PC-9 (cell line): ENCODE data around the gene CCR5AS.
"Not testable (repeated sequence)": the region's sequence is repeated elsewhere in the genome, so short reads cannot be mapped to it uniquely, and the experiment has no call there.

Source experiments
- BruUV-seq: library from RNA; stranded (reverse); fragments of 400-500 nt; replicated peaks from 2 replicates; lab custom pipeline; 2021; lab: Mats Ljungman, UMichigan
- CTCF ChIA-PET: fragments of 300-600 bp; sonication (Branson Sonifier 250); formaldehyde crosslinking; loops from one replicate; lab custom pipeline; 2022; ENCODE audit warnings: antibody characterized with exemption; lab: Charles Lee
- POLR2A ChIA-PET: fragments of 300-600 bp; sonication (Branson Sonifier 250); formaldehyde crosslinking; loops from one replicate; lab custom pipeline; 2022; ENCODE audit warnings: antibody characterized with exemption; ENCODE audit not compliant: unreplicated experiment; lab: Charles Lee
- DNase-seq, 2 experiments: peaks; one replicate each; pipeline versions ENCODE4 v3.0.0 to v3.0.0-alpha.2; 2015 to 2022; ENCODE audit warnings: mixed read lengths in 1 of 2
- H2AFZ ChIP-seq: fragments of 200-600 bp; sonication (generic); 2 replicates; pipeline ENCODE4 v1.8.1; 2017; ENCODE audit warnings: antibody characterized with exemption
- H3F3A ChIP-seq: fragments of 200-600 bp; sonication (generic); 2 replicates; pipeline ENCODE4 v1.8.1; 2017; ENCODE audit warnings: antibody characterized with exemption, mild to moderate bottlenecking, low read depth; ENCODE audit not compliant: insufficient read depth
- H3K27ac ChIP-seq: fragments of 200-600 bp; sonication (generic); 2 replicates; pipeline ENCODE4 v1.6.1; 2016; ENCODE audit warnings: mixed run types
- H3K27me3 ChIP-seq: fragments of 200-600 bp; sonication (generic); 2 replicates; pipeline ENCODE4 v1.6.1; 2016; ENCODE audit warnings: low read depth, mixed run types; ENCODE audit not compliant: insufficient read depth
- H3K36me3 ChIP-seq: fragments of 200-600 bp; sonication (generic); 2 replicates; pipeline ENCODE4 v1.6.1; 2016; ENCODE audit warnings: low read depth, mixed run types
- H3K4me1 ChIP-seq: fragments of 200-600 bp; sonication (generic); replicated peaks from 2 replicates; pipeline ENCODE4 v1.6.1; 2016; ENCODE audit warnings: mixed run types; ENCODE audit not compliant: insufficient read depth
- H3K4me2 ChIP-seq: fragments of 200-600 bp; sonication (generic); 2 replicates; pipeline ENCODE4 v1.6.1; 2017; ENCODE audit warnings: mixed run types
- H3K4me3 ChIP-seq: fragments of 200-600 bp; sonication (generic); 2 replicates; pipeline ENCODE4 v1.6.1; 2016; ENCODE audit warnings: mixed run types
- H3K79me2 ChIP-seq: fragments of 200-600 bp; sonication (generic); 2 replicates; pipeline ENCODE4 v1.6.1; 2017; ENCODE audit warnings: low read depth, mixed run types
- H3K9me2 ChIP-seq: fragments of 200-600 bp; sonication (generic); 2 replicates; pipeline ENCODE4 v1.8.1; 2017; ENCODE audit warnings: mild to moderate bottlenecking; ENCODE audit not compliant: insufficient read depth
- H3K9me3 ChIP-seq: fragments of 200-600 bp; sonication (generic); 2 replicates; pipeline ENCODE4 v1.8.1; 2016; ENCODE audit warnings: low read depth; ENCODE audit not compliant: insufficient read depth
- H4K20me1 ChIP-seq: fragments of 200-600 bp; sonication (generic); 2 replicates; pipeline ENCODE4 v1.8.1; 2017; ENCODE audit not compliant: insufficient read depth
- EZH2 ChIP-seq: fragments of 200-600 bp; sonication (generic); IDR thresholded peaks from 2 replicates; pipeline ENCODE4 v1.8.0; 2017; ENCODE audit warnings: antibody characterized with exemption, low read depth
- intact Hi-C: fragments of 100-400 bp; cut with micrococcal nuclease; formaldehyde crosslinking; loops from one replicate; pipeline ENCODE4 v1.10.0; 2022; ENCODE audit not compliant: unreplicated experiment
- TF ChIP-seq, protein P1 (sequence below): fragments of 200-600 bp; sonication (generic); conservative IDR thresholded peaks from 2 replicates; pipeline ENCODE4 v1.6.1; 2017; ENCODE audit warnings: mixed run types, antibody characterized with exemption, mild to moderate bottlenecking, moderate library complexity

CCR5AS gene

DNA sequence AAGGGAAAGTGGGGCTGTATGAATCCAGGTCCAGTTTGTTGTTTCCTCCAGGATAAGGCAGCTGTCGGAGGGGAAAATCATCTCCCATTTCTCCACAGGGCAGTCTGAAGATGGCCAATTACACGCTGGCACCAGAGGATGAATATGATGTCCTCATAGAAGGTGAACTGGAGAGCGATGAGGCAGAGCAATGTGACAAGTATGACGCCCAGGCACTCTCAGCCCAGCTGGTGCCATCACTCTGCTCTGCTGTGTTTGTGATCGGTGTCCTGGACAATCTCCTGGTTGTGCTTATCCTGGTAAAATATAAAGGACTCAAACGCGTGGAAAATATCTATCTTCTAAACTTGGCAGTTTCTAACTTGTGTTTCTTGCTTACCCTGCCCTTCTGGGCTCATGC, 1.1 kb upstream of the CCR5AS start:
- Histone ChIP-seq H3K4me1 (peaks cover 77% of the 10 kb centered on the region), H3K79me2 (peaks cover 60% of the 10 kb centered on the region), H3K4me3 (peak overlapping the region; percentile 58), H3K36me3 (peaks cover 8% of the 10 kb centered on the region), H3K27me3 (no peaks in the 10 kb centered on the region), H2AFZ (no peak overlapping the region; the same call in 1 of the 2 replicates), H3K4me2 (peak overlapping the region; percentile 88), H3K9me3 (0 out of 2 replicates have a peak, but pooled peaks cover 3% of the 10 kb centered on the region), H3K27ac (peak overlapping the region; percentile 86), H3K9me2 (no peaks in the 10 kb centered on the region), H3F3A (peaks cover 42% of the 10 kb centered on the region), H4K20me1 (no peaks in the 10 kb centered on the region)
- no peak for DNase-seq
- TF ChIP-seq EZH2, result no peak
- TF ChIP-seq, protein P1, sequence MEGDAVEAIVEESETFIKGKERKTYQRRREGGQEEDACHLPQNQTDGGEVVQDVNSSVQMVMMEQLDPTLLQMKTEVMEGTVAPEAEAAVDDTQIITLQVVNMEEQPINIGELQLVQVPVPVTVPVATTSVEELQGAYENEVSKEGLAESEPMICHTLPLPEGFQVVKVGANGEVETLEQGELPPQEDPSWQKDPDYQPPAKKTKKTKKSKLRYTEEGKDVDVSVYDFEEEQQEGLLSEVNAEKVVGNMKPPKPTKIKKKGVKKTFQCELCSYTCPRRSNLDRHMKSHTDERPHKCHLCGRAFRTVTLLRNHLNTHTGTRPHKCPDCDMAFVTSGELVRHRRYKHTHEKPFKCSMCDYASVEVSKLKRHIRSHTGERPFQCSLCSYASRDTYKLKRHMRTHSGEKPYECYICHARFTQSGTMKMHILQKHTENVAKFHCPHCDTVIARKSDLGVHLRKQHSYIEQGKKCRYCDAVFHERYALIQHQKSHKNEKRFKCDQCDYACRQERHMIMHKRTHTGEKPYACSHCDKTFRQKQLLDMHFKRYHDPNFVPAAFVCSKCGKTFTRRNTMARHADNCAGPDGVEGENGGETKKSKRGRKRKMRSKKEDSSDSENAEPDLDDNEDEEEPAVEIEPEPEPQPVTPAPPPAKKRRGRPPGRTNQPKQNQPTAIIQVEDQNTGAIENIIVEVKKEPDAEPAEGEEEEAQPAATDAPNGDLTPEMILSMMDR, result no peak
- POLR2A ChIA-PET, result no interaction called here
- no TSS peak for BruUV-seq
- intact Hi-C loops, result no loop called here
- CTCF ChIA-PET, result no interaction called here

DNA sequence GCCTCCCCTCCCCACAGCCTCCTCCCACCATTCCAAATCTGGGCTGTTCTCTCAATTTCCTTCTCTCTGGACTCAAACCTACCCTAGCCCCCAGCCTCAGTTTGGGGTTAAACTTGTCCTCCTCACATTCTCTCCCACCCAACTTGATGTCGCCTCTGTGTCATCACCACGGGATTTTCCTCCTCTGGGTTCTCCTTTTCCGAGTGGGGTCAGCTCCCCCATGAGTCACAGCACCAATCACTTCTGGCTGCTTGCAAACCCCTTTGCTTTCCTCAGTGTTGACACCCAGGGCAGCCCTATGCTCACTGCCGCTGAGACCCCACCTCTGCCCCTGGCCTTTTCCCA, 451 bp downstream of the CCR5AS start:
- H3K27me3 ChIP-seq, result no peaks in the 10 kb centered on the region
- H2AFZ ChIP-seq, result 0 out of 2 replicates have a peak overlapping the region, but pooled peaks have one; percentile 80
- H4K20me1 ChIP-seq, result no peaks in the 10 kb centered on the region
- H3K9me2 ChIP-seq, result no peaks in the 10 kb centered on the region
- H3K9me3 ChIP-seq, result 0 out of 2 replicates have a peak, but pooled peaks cover 3% of the 10 kb centered on the region
- no peak for DNase-seq
- no TSS peak for BruUV-seq
- TF ChIP-seq, protein P1, result no peak
- no peak for TF ChIP-seq EZH2
- peaks cover 68% of the 10 kb centered on the region for H3K79me2 ChIP-seq
- H3K27ac ChIP-seq, result peak overlapping the region; percentile 86
- POLR2A ChIA-PET, result no interaction called here
- peak overlapping the region; percentile 58 for H3K4me3 ChIP-seq
- H3F3A ChIP-seq, result peaks cover 41% of the 10 kb centered on the region
- peaks cover 61% of the 10 kb centered on the region for H3K4me1 ChIP-seq
- intact Hi-C loops, result no loop called here
- peaks cover 8% of the 10 kb centered on the region for H3K36me3 ChIP-seq
- CTCF ChIA-PET, result no interaction called here
- peak overlapping the region; percentile 88 for H3K4me2 ChIP-seq

DNA sequence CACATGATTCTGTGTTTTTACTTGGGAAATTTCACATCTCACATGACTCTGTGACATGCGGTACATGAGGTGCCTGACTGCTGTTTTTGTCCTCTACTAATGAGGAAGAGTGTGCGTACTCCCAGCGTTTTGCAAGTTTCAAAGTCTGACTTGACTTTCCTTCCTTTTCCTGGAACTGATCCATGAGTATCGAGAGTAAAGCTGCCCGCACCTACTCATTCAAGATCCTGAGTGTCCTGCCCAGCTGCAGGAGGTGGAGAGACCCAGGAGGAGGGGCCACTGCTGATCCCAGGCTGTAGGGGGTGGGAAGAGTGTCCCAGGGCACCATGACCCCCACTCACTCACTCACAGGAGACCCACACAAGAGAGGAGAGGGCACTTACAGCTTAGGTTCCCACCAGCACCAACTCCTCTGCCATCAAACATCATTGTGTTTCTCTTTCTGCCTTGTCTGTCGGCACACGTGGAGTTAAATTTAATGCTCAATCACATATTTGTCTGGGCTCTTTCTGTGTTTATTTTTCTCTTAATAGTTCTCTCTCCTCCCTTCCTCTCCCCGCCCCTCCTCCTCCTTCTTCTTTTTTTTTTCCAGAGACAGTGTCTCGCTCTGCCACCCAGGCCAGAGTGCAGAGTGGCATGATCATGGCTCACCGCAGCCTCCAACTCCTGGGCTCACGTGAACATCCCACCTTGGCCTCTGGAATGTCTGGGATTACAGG, 1.4 kb downstream of the CCR5AS start:
- ChIA-PET POLR2A (no interaction called here), CTCF (interaction anchor here (0.6 kb wide), 1 partner anchor 32 kb away, joined by 3 read pairs; no protein-coding TSS in a partner anchor)
- no peak for DNase-seq
- no peak for TF ChIP-seq EZH2
- TF ChIP-seq, protein P1, result no peak
- peak overlapping the region; percentile 58; the same call in 1 of the 2 replicates for H3K4me3 ChIP-seq
- no TSS peak for BruUV-seq
- H3K4me1 ChIP-seq, result peaks cover 57% of the 10 kb centered on the region
- peaks cover 8% of the 10 kb centered on the region for H3K36me3 ChIP-seq
- no peaks in the 10 kb centered on the region for H4K20me1 ChIP-seq
- 0 out of 2 replicates have a peak, but pooled peaks cover 3% of the 10 kb centered on the region for H3K9me3 ChIP-seq
- no peaks in the 10 kb centered on the region for H3K27me3 ChIP-seq
- H3F3A ChIP-seq, result peaks cover 33% of the 10 kb centered on the region
- intact Hi-C loops, result no loop called here
- H3K27ac ChIP-seq, result peak overlapping the region; percentile 86
- no peak overlapping the region for H2AFZ ChIP-seq
- H3K9me2 ChIP-seq, result no peaks in the 10 kb centered on the region
- peaks cover 73% of the 10 kb centered on the region for H3K79me2 ChIP-seq
- H3K4me2 ChIP-seq, result peak overlapping the region; percentile 88

DNA sequence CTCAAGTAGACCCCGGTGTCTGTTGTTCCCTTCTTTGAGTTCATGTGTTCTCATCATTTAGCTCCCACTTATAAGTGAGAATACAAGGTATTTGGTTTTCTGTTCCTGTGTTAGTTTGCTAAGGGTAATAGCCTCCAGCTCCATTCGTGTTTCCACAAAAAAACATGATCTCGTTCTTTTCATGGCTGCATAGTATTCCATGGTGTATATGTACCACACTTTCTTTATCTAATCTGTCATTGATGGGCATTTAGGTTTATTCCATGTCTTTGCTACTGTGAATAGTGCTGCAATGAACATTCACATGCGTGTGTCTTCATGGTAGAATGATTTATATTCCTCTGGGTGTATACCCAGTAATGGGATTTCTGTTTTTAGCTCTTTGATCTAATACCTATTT, 4.0 kb downstream of the CCR5AS start:
- Histone ChIP-seq H3K4me1 (peaks cover 38% of the 10 kb centered on the region), H3F3A (peaks cover 33% of the 10 kb centered on the region), H3K79me2 (peaks cover 54% of the 10 kb centered on the region)
- H3K36me3 ChIP-seq, CTCF ChIA-PET, DNase-seq, H3K27me3 ChIP-seq, H3K9me3 ChIP-seq, H2AFZ ChIP-seq, POLR2A ChIA-PET, H3K4me3 ChIP-seq, H3K4me2 ChIP-seq, BruUV-seq, intact Hi-C loops, H4K20me1 ChIP-seq, H3K27ac ChIP-seq, H3K9me2 ChIP-seq: not testable (repeated sequence)
